Stimulated activated naive B cell treated with anti-CD40 and anti-IgM and Interleukin-4, amounts not matched to agents 10 μg/mL and 1 μg/mL and 100 μg/mL, for 72 hours (primary cell): ENCODE measurements around the gene TPD52L1.

Experiments used
- ATAC-seq, 2 donors: fragments of 150-1000 bp; cut with Tn5 transposase; replicated peaks; 2 replicates each; pipeline ENCODE4 v1.10.0; 2021; ENCODE audit warnings: moderate library complexity in 1 of 2
- DNase-seq: peaks from one replicate; pipeline ENCODE4 v3.0.0; 2021
- H3K27ac Mint-ChIP-seq: one replicate; pipeline ENCODE4 v1.8.0; 2022; ENCODE audit warnings: mild to moderate bottlenecking, mixed read lengths
- H3K27me3 Mint-ChIP-seq, 2 donors: one replicate each; pipeline ENCODE4 v1.8.0; 2022; ENCODE audit warnings: mixed read lengths in 2 of 2
- H3K36me3 Mint-ChIP-seq, 2 donors: one replicate each; pipeline ENCODE4 v1.8.0; 2022; ENCODE audit warnings: mixed read lengths in 2 of 2, mild to moderate bottlenecking in 1 of 2
- H3K4me1 Mint-ChIP-seq, 2 donors: one replicate each; pipeline ENCODE4 v1.8.0; 2022; ENCODE audit warnings: mixed read lengths in 2 of 2, mild to moderate bottlenecking in 1 of 2
- H3K4me3 Mint-ChIP-seq, 2 donors: one replicate each; pipeline ENCODE4 v1.8.0; 2022; ENCODE audit warnings: mild to moderate bottlenecking in 2 of 2, mixed read lengths in 2 of 2, moderate library complexity in 1 of 2
- H3K9me3 Mint-ChIP-seq, 2 donors: one replicate each; pipeline ENCODE4 v1.8.0; 2022; ENCODE audit warnings: mixed read lengths in 2 of 2, mild to moderate bottlenecking in 1 of 2

The TPD52L1 gene

GRCh38 chr6:125304970-125305660 lies 151.5 kb downstream of the TPD52L1 start:
- Mint-ChIP-seq H3K36me3 (peaks cover 3 to 4% of the 10 kb centered on the region in 2 donors), H3K4me3 (no peak overlapping the region), H3K9me3 (peaks cover 0 to 2% of the 10 kb centered on the region in 2 donors), H3K27ac (no peak overlapping the region), H3K27me3 (peaks cover 17 to 23% of the 10 kb centered on the region in 2 donors), H3K4me1 (peaks cover 13 to 22% of the 10 kb centered on the region in 2 donors)
- no peak for DNase-seq
- no peak for ATAC-seq

GRCh38 chr6:125306756-125307149 lies 153.2 kb downstream of the TPD52L1 start:
- H3K27me3 Mint-ChIP-seq = peaks cover 17 to 23% of the 10 kb centered on the region in 2 donors

GRCh38 chr6:125307150-125307838 lies 153.7 kb downstream of the TPD52L1 start:
- no peak overlapping the region for H3K27ac Mint-ChIP-seq
- H3K4me3 Mint-ChIP-seq = no peak overlapping the region
- peaks cover 0 to 2% of the 10 kb centered on the region in 2 donors for H3K9me3 Mint-ChIP-seq
- H3K4me1 Mint-ChIP-seq = peaks cover 7 to 8% of the 10 kb centered on the region in 2 donors
- ATAC-seq (no peak), DNase-seq (no peak)
- H3K36me3 Mint-ChIP-seq = no peaks in the 10 kb centered on the region
- peaks cover 19 to 27% of the 10 kb centered on the region in 2 donors for H3K27me3 Mint-ChIP-seq

More at GRCh38 chr6:125306756-125307149, 153.2 kb downstream of the TPD52L1 start:
- no peak overlapping the region for H3K27ac Mint-ChIP-seq
- ATAC-seq (no peak), DNase-seq (no peak)
- H3K4me1 Mint-ChIP-seq = peaks cover 7 to 12% of the 10 kb centered on the region in 2 donors
- H3K36me3 Mint-ChIP-seq = no peaks in the 10 kb centered on the region
- no peak overlapping the region for H3K4me3 Mint-ChIP-seq
- peaks cover 0 to 2% of the 10 kb centered on the region in 2 donors for H3K9me3 Mint-ChIP-seq

- DNase-seq (no peak), ATAC-seq (no peak)
- Mint-ChIP-seq H3K4me3 (no peak overlapping the region), H3K27ac (no peak overlapping the region), H3K36me3 (no peaks in the 10 kb centered on the region), H3K9me3 (peaks cover 0 to 2% of the 10 kb centered on the region in 2 donors), H3K4me1 (peaks cover 5 to 6% of the 10 kb centered on the region in 2 donors), H3K27me3 (peaks cover 24 to 31% of the 10 kb centered on the region in 2 donors)
Observed at GRCh38 chr6:125307964-125308615, 154.5 kb downstream of the TPD52L1 start.

- no peaks in the 10 kb centered on the region for H3K9me3 Mint-ChIP-seq
- DNase-seq (no peak), ATAC-seq (peak; percentile 77 to 82)
- no peak overlapping the region for H3K4me3 Mint-ChIP-seq
- H3K27me3 Mint-ChIP-seq = peaks cover 16 to 23% of the 10 kb centered on the region in 2 donors
- H3K4me1 Mint-ChIP-seq = no peaks in the 10 kb centered on the region
- H3K36me3 Mint-ChIP-seq = no peaks in the 10 kb centered on the region
- H3K27ac Mint-ChIP-seq = no peak overlapping the region
Observed at GRCh38 chr6:125310994-125311649, 157.5 kb downstream of the TPD52L1 start.

GRCh38 chr6:125312478-125312877 lies 158.9 kb downstream of the TPD52L1 start:
- Mint-ChIP-seq H3K27ac (no peak overlapping the region), H3K4me3 (no peak overlapping the region), H3K9me3 (no peaks in the 10 kb centered on the region), H3K36me3 (no peaks in the 10 kb centered on the region), H3K27me3 (peaks cover 8 to 15% of the 10 kb centered on the region in 2 donors), H3K4me1 (no peaks in the 10 kb centered on the region)
- no peak for ATAC-seq
- no peak for DNase-seq

- no peak for DNase-seq
- ATAC-seq = no peak
- Mint-ChIP-seq H3K9me3 (no peaks in the 10 kb centered on the region), H3K27ac (no peak overlapping the region), H3K27me3 (peaks cover 8 to 13% of the 10 kb centered on the region in 2 donors), H3K4me3 (no peak overlapping the region), H3K4me1 (no peaks in the 10 kb centered on the region), H3K36me3 (no peaks in the 10 kb centered on the region)
Observed at GRCh38 chr6:125312950-125313349, 159.4 kb downstream of the TPD52L1 start.
